H1 (cell line): Measurements from ENCODE around the gene STRN4. TPM values are rescaled to one million over a fixed set of nuclear protein-coding genes. Genes with fewer than 3 reads are reported as not detected.
A peak's percentile ranks its signal among the peaks of the same experiment; 100 is the strongest.

Experiments
- CTCF ChIA-PET: fragments of 300-600 bp; sonication (Branson Sonifier 250); formaldehyde crosslinking; loops from one replicate; lab custom pipeline; 2021; ENCODE audit not compliant: partially characterized antibody; lab: Charles Lee
- POLR2A ChIA-PET: fragments of 300-600 bp; sonication (Branson Sonifier 250); formaldehyde crosslinking; loops from one replicate; lab custom pipeline; 2021; ENCODE audit warnings: inconsistent platforms; ENCODE audit not compliant: partially characterized antibody; lab: Charles Lee
- DNase-seq, 2 experiments: peaks; one replicate each; pipeline versions ENCODE4 v3.0.0 to v3.0.0-alpha.2; 2010 to 2022; ENCODE audit warnings: low spot score in 2 of 2, low read depth in 1 of 2, mixed read lengths in 1 of 2
- FAIRE-seq: peaks from 2 replicates; lab custom pipeline; 2011; peaks lifted over from hg19 to GRCh38; lab: Jason Lieb, UNC
- H2AFZ ChIP-seq: 2 replicates; pipeline ENCODE4 v1.8.1; 2012; ENCODE audit warnings: low read length, inconsistent platforms
- H2AK5ac ChIP-seq: 2 replicates; pipeline ENCODE4 v1.6.1; 2013; ENCODE audit warnings: low read depth, low read length
- H2BK120ac ChIP-seq: replicated peaks from 2 replicates; pipeline ENCODE3; 2013; ENCODE audit warnings: low read depth, low read length, inconsistent platforms
- H2BK12ac ChIP-seq: 2 replicates; pipeline ENCODE4 v1.6.1; 2013; ENCODE audit warnings: low read depth, low read length
- H2BK15ac ChIP-seq: 2 replicates; pipeline ENCODE4 v1.6.1; 2013; ENCODE audit warnings: low read length
- H2BK20ac ChIP-seq: 2 replicates; pipeline ENCODE4 v1.6.1; 2013; ENCODE audit warnings: low read length
- H2BK5ac ChIP-seq: 2 replicates; pipeline ENCODE4 v1.6.1; 2013; ENCODE audit warnings: low read depth, low read length
- H3K14ac ChIP-seq: 2 replicates; pipeline ENCODE4 v1.6.1; 2013; ENCODE audit warnings: inconsistent platforms; ENCODE audit not compliant: insufficient read length
- H3K18ac ChIP-seq: 2 replicates; pipeline ENCODE4 v1.6.1; 2013; ENCODE audit warnings: low read length; ENCODE audit errors: extremely low read depth
- H3K23ac ChIP-seq: 2 replicates; pipeline ENCODE4 v1.6.1; 2013; ENCODE audit warnings: inconsistent platforms; ENCODE audit not compliant: insufficient read length
- H3K23me2 ChIP-seq: 2 replicates; pipeline ENCODE4 v1.6.1; 2013; ENCODE audit warnings: low read depth, low read length
- H3K27ac ChIP-seq: 2 replicates; pipeline ENCODE4 v1.6.1; 2011; ENCODE audit warnings: low read depth, low read length, inconsistent platforms
- H3K27me3 ChIP-seq, 4 experiments: replicated peaks in 1 of 4; 1 replicate in 1 of 4; 2 replicates in 3 of 4; pipeline versions ENCODE4 v1.6.1 to v1.8.1; 2011 to 2013; ENCODE audit warnings: low read length in 3 of 4, mild to moderate bottlenecking in 3 of 4, inconsistent platforms in 2 of 4, mixed read lengths in 2 of 4, moderate library complexity in 1 of 4; ENCODE audit not compliant: control insufficient read depth in 3 of 4, insufficient read depth in 3 of 4; ENCODE audit errors: extremely low read depth in 1 of 4
- H3K36me3 ChIP-seq, 4 experiments: 2 replicates each; pipeline versions ENCODE4 v1.6.1 to v1.8.1; 2011 to 2013; ENCODE audit warnings: mild to moderate bottlenecking in 4 of 4, low read length in 3 of 4, moderate library complexity in 2 of 4, control low read depth in 1 of 4, inconsistent platforms in 1 of 4; ENCODE audit not compliant: insufficient read depth in 4 of 4, control insufficient read depth in 2 of 4
- H3K4ac ChIP-seq: replicated peaks from 2 replicates; pipeline ENCODE3; 2013; ENCODE audit warnings: low read length, low read depth, mixed read lengths, inconsistent platforms; ENCODE audit not compliant: insufficient read length
- H3K4me1 ChIP-seq, 4 experiments: replicated peaks in 1 of 4; 1 replicate in 1 of 4; 2 replicates in 3 of 4; pipeline versions ENCODE4 v1.6.1 to v1.8.1; 2011 to 2013; ENCODE audit warnings: low read length in 3 of 4, inconsistent platforms in 2 of 4, mixed read lengths in 1 of 4; ENCODE audit not compliant: insufficient read depth in 4 of 4, control insufficient read depth in 3 of 4
- H3K4me2 ChIP-seq, 2 experiments: 2 replicates each; pipeline versions ENCODE4 v1.6.1 to v1.8.1; 2011 to 2013; ENCODE audit warnings: low read depth in 2 of 2, low read length in 2 of 2, control low read depth in 1 of 2, inconsistent platforms in 1 of 2, mild to moderate bottlenecking in 1 of 2; ENCODE audit not compliant: insufficient read depth in 1 of 2
- H3K4me3 ChIP-seq, 4 experiments: fragments of 200-600, 300-600 bp in 1 of 4; sonication (generic), shearing (Covaris generic), sonication (Bioruptor Twin) in 1 of 4; 2 replicates each; pipeline versions ENCODE4 v1.5.1 to v1.8.1; 2011 to 2016; ENCODE audit warnings: low read length in 4 of 4, low read depth in 3 of 4, control low read depth in 2 of 4, inconsistent platforms in 2 of 4, mild to moderate bottlenecking in 2 of 4, mixed read lengths in 1 of 4, moderate library complexity in 1 of 4; ENCODE audit not compliant: insufficient read depth in 2 of 4; ENCODE audit errors: extremely low read depth in 1 of 4
- H3K56ac ChIP-seq: replicated peaks from 2 replicates; pipeline ENCODE3; 2013; ENCODE audit warnings: low read depth, mild to moderate bottlenecking, mixed read lengths, low read length, inconsistent platforms; ENCODE audit not compliant: insufficient read length
- H3K79me1 ChIP-seq: 2 replicates; pipeline ENCODE4 v1.6.1; 2013; ENCODE audit warnings: low read depth, low read length, control low read depth
- H3K79me2 ChIP-seq, 2 experiments: 2 replicates each; pipeline versions ENCODE4 v1.6.1 to v1.8.1; 2012 to 2013; ENCODE audit warnings: low read length in 2 of 2, mild to moderate bottlenecking in 2 of 2, inconsistent platforms in 1 of 2; ENCODE audit not compliant: insufficient read depth in 2 of 2, control insufficient read depth in 1 of 2
- H3K9ac ChIP-seq, 4 experiments: replicated peaks in 1 of 4; 1 replicate in 1 of 4; 2 replicates in 3 of 4; pipeline versions ENCODE4 v1.6.1 to v1.8.1; 2011 to 2013; ENCODE audit warnings: low read depth in 3 of 4, low read length in 3 of 4, control low read depth in 2 of 4, mild to moderate bottlenecking in 2 of 4, moderate library complexity in 2 of 4, inconsistent platforms in 1 of 4; ENCODE audit errors: extremely low read depth in 1 of 4
- H3K9me3 ChIP-seq, 2 experiments: 2 replicates each; pipeline versions ENCODE4 v1.6.1 to v1.8.1; 2012 to 2013; ENCODE audit warnings: mild to moderate bottlenecking in 2 of 2, moderate library complexity in 2 of 2, control low read depth in 1 of 2, inconsistent platforms in 1 of 2, low read depth in 1 of 2, low read length in 1 of 2, mixed read lengths in 1 of 2; ENCODE audit not compliant: insufficient read depth in 2 of 2
- H4K20me1 ChIP-seq, 2 experiments: replicated peaks in 1 of 2; 2 replicates each; pipeline versions ENCODE3 to v1.8.1; 2011 to 2013; ENCODE audit warnings: inconsistent platforms in 2 of 2, low read length in 2 of 2, mild to moderate bottlenecking in 1 of 2; ENCODE audit not compliant: insufficient read depth in 2 of 2, control insufficient read depth in 1 of 2
- H4K5ac ChIP-seq: 2 replicates; pipeline ENCODE4 v1.6.1; 2013; ENCODE audit warnings: low read length, low read depth, mixed read lengths, inconsistent platforms; ENCODE audit not compliant: insufficient read length
- H4K8ac ChIP-seq: 2 replicates; pipeline ENCODE4 v1.8.0; 2013; ENCODE audit warnings: mild to moderate bottlenecking, moderate library complexity, low read length, inconsistent platforms; ENCODE audit not compliant: insufficient read depth; ENCODE audit errors: extremely low read depth
- H4K91ac ChIP-seq: replicated peaks from 2 replicates; pipeline ENCODE3; 2013; ENCODE audit warnings: low read length, mixed read lengths, inconsistent platforms; ENCODE audit not compliant: insufficient read length
- CEBPB ChIP-seq: IDR thresholded peaks from 2 replicates; pipeline ENCODE4 v1.6.1; 2012; ENCODE audit warnings: low read depth, low read length
- EP300 ChIP-seq, 2 experiments: IDR thresholded peaks; 1 replicate in 1 of 2; 2 replicates in 1 of 2; pipeline ENCODE4 v1.6.1; 2011 to 2012; ENCODE audit warnings: low read depth in 2 of 2, low read length in 2 of 2, mild to moderate bottlenecking in 2 of 2, borderline replicate concordance in 1 of 2, inconsistent platforms in 1 of 2, moderate library complexity in 1 of 2
- FOSL1 ChIP-seq: IDR thresholded peaks from 2 replicates; pipeline ENCODE4 v1.6.1; 2011; ENCODE audit warnings: mild to moderate bottlenecking, low read depth, low read length, moderate library complexity; ENCODE audit not compliant: insufficient read depth
- GTF2F1 ChIP-seq: IDR thresholded peaks from 2 replicates; pipeline ENCODE4 v1.6.1; 2012; ENCODE audit warnings: low read depth, low read length, improper control_type of control experiment, borderline replicate concordance
- POLR2AphosphoS5 ChIP-seq: IDR thresholded peaks from 2 replicates; pipeline ENCODE4 v1.6.1; 2011; ENCODE audit warnings: low read depth, low read length
- POU5F1 ChIP-seq: IDR thresholded peaks from 2 replicates; pipeline ENCODE4 v1.6.1; 2011; ENCODE audit warnings: low read depth, mild to moderate bottlenecking, low read length, moderate library complexity
- SAP30 ChIP-seq: fragments of 300-600 bp; sonication (generic); IDR thresholded peaks from 2 replicates; pipeline ENCODE4 v1.7.1; 2012; ENCODE audit warnings: low read length, moderate library complexity, mild to moderate bottlenecking, inconsistent platforms; ENCODE audit not compliant: insufficient read depth, insufficient replicate concordance
- SP4 ChIP-seq: IDR thresholded peaks from 2 replicates; pipeline ENCODE4 v1.6.1; 2012; ENCODE audit warnings: low read length, inconsistent platforms
- SRF ChIP-seq: IDR thresholded peaks from 2 replicates; pipeline ENCODE4 v1.6.1; 2011; ENCODE audit warnings: mild to moderate bottlenecking, low read depth, low read length, moderate library complexity
- TBP ChIP-seq: IDR thresholded peaks from 2 replicates; pipeline ENCODE4 v1.6.1; 2011; ENCODE audit warnings: low read depth, low read length, improper control_type of control experiment
- YY1 ChIP-seq: IDR thresholded peaks from 2 replicates; pipeline ENCODE4 v1.6.1; 2011; ENCODE audit warnings: low read depth, mild to moderate bottlenecking, low read length
- WGBS, 2 experiments: shearing (Covaris generic) in 1 of 2; methylation state at CpG; one replicate each; pipeline versions ENCODE4 v1.1.6 to v1.1.7; 2013 to 2015; ENCODE audit warnings: low lambda C conversion rate in 2 of 2, mixed read lengths in 2 of 2, inconsistent platforms in 1 of 2, low coverage in 1 of 2, missing lambda C conversion rate in 1 of 2; ENCODE audit not compliant: insufficient replicate concordance in 2 of 2, insufficient coverage in 1 of 2, insufficient read length in 1 of 2; ENCODE audit errors: extremely low coverage in 1 of 2, missing lambda C conversion rate in 1 of 2; 5-methylcytosine and 5-hydroxymethylcytosine counted together
- polyA plus RNA-seq, 7 experiments: library from polyadenylated mRNA; depleted of rRNA in 3 of 7; stranded (reverse) in 5 of 7; unstranded in 2 of 7; fragments of >200 nt in 5 of 7; fragments of 200-250 nt in 2 of 7; gene quantifications; 1 replicate in 5 of 7; 2 replicates in 1 of 7; 4 replicates in 1 of 7; pipeline versions ENCODE4 v1.2.1 to v1.2.3, GENCODE V29; 2011 to 2013; ENCODE audit warnings: missing spikeins in 2 of 7, mixed read lengths in 2 of 7
- total RNA-seq: library from RNA; stranded (reverse); fragmentation: NEBNext Ultra II Directional; extraction: Animal tissue kit (Norgen Biotek cat#: 25700); gene quantifications from 2 replicates; pipeline ENCODE4 v1.2.1, GENCODE V29; 2021

The STRN4 gene
- total and polyA plus RNA-seq, 2 of the 8 experiments (the other 6 are each of a cell fraction or from before 2014, with no cell fraction given) = 120 to 187 TPM

GRCh38 chr19:46787331-46788261 lies 41.3 kb upstream of the STRN4 start:
- Histone ChIP-seq H4K8ac (peak overlapping the region; percentile 30; the same call in 1 of the 2 replicates), H3K79me2 (peaks cover 29 to 58% of the 10 kb centered on the region in 2 experiments), H3K14ac (no peak overlapping the region), H3K18ac (peak overlapping the region; percentile 95), H2BK20ac (no peak overlapping the region), H2AFZ (no peak overlapping the region), H4K5ac (peak overlapping the region; percentile 47), H3K4ac (no peak overlapping the region), H3K4me1 (peaks cover 6 to 21% (median 10%) of the 10 kb centered on the region in 4 experiments; a peak in 6 of 7 replicates), H3K56ac (peak overlapping the region; percentile 70), H3K4me2 (peak overlapping the region; percentile 87 to 98), H3K27me3 (no peaks in the 10 kb centered on the region; a peak in 1 of 7 replicates), H2BK5ac (peak overlapping the region; percentile 62), H2AK5ac (no peak overlapping the region), H3K23ac (no peak overlapping the region), H3K36me3 (peaks cover 10 to 30% (median 17%) of the 10 kb centered on the region in 4 experiments), H3K23me2 (peaks cover 15% of the 10 kb centered on the region), H2BK15ac (no peak overlapping the region), H2BK120ac (no peak overlapping the region), H3K9ac (peak overlapping the region; percentile 82 to 93 (median 86)), H3K4me3 (peak overlapping the region; percentile 78 to 96 (median 90)), H4K91ac (peak overlapping the region; percentile 57), H3K9me3 (no peaks in the 10 kb centered on the region), H2BK12ac (no peak overlapping the region), H3K27ac (peak overlapping the region; percentile 77; the same call in 1 of the 2 replicates), H4K20me1 (peaks cover 8 to 26% of the 10 kb centered on the region in 2 experiments), H3K79me1 (peaks cover 4% of the 10 kb centered on the region)
- peak in 1 of 2 experiments; percentile 64 for DNase-seq
- POLR2A ChIA-PET = interaction anchor here (0.6 to 18.4 kb wide), 42 partner anchors 10 to 1608 kb away, joined by 3 to 333 read pairs (median 6); partner anchors contain the start of genes AP2S1, ARHGAP35, DACT3 and ZC3H4
- CTCF ChIA-PET = interaction anchor here (1.1 to 2.4 kb wide), 5 partner anchors 21 to 203 kb away, joined by 4 to 8 read pairs (median 7); no protein-coding TSS in a partner anchor
- 1% methylated on average over 72 of the region's 80 CpGs; no CpG with 5 or more reads in 1 of the 2 experiments for WGBS, 2 experiments
- FAIRE-seq = no peak
- TF ChIP-seq SAP30 = peak; percentile 48
- no peak; the same call in 1 of the 2 replicates for TF ChIP-seq YY1
- no peak for TF ChIP-seq GTF2F1
- no peak for TF ChIP-seq POLR2AphosphoS5
- no peak; the same call in 1 of the 2 replicates for TF ChIP-seq TBP
- no peak for TF ChIP-seq FOSL1
- TF ChIP-seq SRF = no peak
- TF ChIP-seq POU5F1 = no peak
- no peak for TF ChIP-seq SP4
- no peak for TF ChIP-seq EP300 (IDR thresholded peaks at IDR 0.05; ENCODE audit: borderline replicate concordance in 1 of 2, low read depth in 2 of 2, low read length in 2 of 2)
- TF ChIP-seq CEBPB = no peak
